ENCODE measurements around the gene HDHD3.
"Not testable (repeated sequence)": the region's sequence is repeated elsewhere in the genome, so short reads cannot be mapped to it uniquely, and the experiment has no call there.

HDHD3 gene

GRCh38 chr9:113372059-113372458, 4.7 kb downstream of the HDHD3 start:
- Histone ChIP-seq H3K27me3 (replicated peaks; ENCODE audit: control insufficient read depth, insufficient read depth, low read length) (no peaks in the 10 kb centered on the region), H3K4me1 (ENCODE audit: control insufficient read depth, insufficient read depth, low read length) (peaks cover 5% of the 10 kb centered on the region), H3K9ac (ENCODE audit: low read length) (no peak overlapping the region), H3K4me3 (ENCODE audit: low read length) (no peak overlapping the region), H3K36me3 (ENCODE audit: control insufficient read depth, insufficient read depth, low read length, severe bottlenecking) (peaks cover 13% of the 10 kb centered on the region), H3K9me3 (ENCODE audit: control insufficient read depth, low read length) (no peaks in the 10 kb centered on the region)
- no peak for DNase-seq (ENCODE audit: low read depth)

GRCh38 chr9:113370806-113371325, 5.9 kb downstream of the HDHD3 start:
- no peaks in the 10 kb centered on the region for H3K9me3 ChIP-seq (ENCODE audit: control insufficient read depth, low read length)
- peaks cover 13% of the 10 kb centered on the region for H3K36me3 ChIP-seq (ENCODE audit: control insufficient read depth, insufficient read depth, low read length, severe bottlenecking)
- peaks cover 11% of the 10 kb centered on the region for H3K4me1 ChIP-seq (ENCODE audit: control insufficient read depth, insufficient read depth, low read length)
- no peak for DNase-seq (ENCODE audit: low read depth)
- no peak overlapping the region for H3K9ac ChIP-seq (ENCODE audit: low read length)
- no peak overlapping the region for H3K4me3 ChIP-seq (ENCODE audit: low read length)
- no peaks in the 10 kb centered on the region for H3K27me3 ChIP-seq (replicated peaks; ENCODE audit: control insufficient read depth, insufficient read depth, low read length)

DNA sequence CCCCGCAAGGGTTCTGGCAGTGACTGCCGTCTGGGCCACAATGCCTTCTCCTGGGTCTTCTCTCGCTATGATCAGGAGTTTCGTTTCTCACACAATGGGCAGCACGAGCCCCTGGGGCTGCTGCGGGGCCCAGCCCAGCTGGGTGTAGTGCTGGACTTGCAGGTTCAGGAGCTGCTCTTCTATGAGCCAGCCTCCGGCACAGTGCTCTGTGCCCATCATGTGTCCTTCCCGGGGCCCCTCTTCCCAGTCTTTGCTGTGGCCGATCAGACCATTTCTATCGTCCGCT, 7.0 kb downstream of the HDHD3 start:
- Histone ChIP-seq H3K9ac (ENCODE audit: low read length) (no peak overlapping the region), H3K9me3 (ENCODE audit: control insufficient read depth, low read length) (no peaks in the 10 kb centered on the region), H3K4me3 (ENCODE audit: low read length) (no peak overlapping the region), H3K36me3 (ENCODE audit: control insufficient read depth, insufficient read depth, low read length, severe bottlenecking) (peaks cover 13% of the 10 kb centered on the region), H3K27me3 (replicated peaks; ENCODE audit: control insufficient read depth, insufficient read depth, low read length) (no peaks in the 10 kb centered on the region), H3K4me1 (ENCODE audit: control insufficient read depth, insufficient read depth, low read length) (peaks cover 12% of the 10 kb centered on the region)
- no peak for DNase-seq (ENCODE audit: low read depth)

GRCh38 chr9:113368982-113369854, 7.6 kb downstream of the HDHD3 start:
- no peaks in the 10 kb centered on the region for H3K9me3 ChIP-seq (ENCODE audit: control insufficient read depth, low read length)
- no peaks in the 10 kb centered on the region for H3K27me3 ChIP-seq (replicated peaks; ENCODE audit: control insufficient read depth, insufficient read depth, low read length)
- no peak overlapping the region for H3K4me3 ChIP-seq (ENCODE audit: low read length)
- no peak overlapping the region for H3K9ac ChIP-seq (ENCODE audit: low read length)
- H3K36me3 ChIP-seq (ENCODE audit: control insufficient read depth, insufficient read depth, low read length, severe bottlenecking) = peaks cover 12% of the 10 kb centered on the region
- no peak for DNase-seq (ENCODE audit: low read depth)
- H3K4me1 ChIP-seq (ENCODE audit: control insufficient read depth, insufficient read depth, low read length) = peaks cover 12% of the 10 kb centered on the region

- no peak overlapping the region for H3K9ac ChIP-seq (ENCODE audit: low read length)
- peaks cover 12% of the 10 kb centered on the region for H3K4me1 ChIP-seq (ENCODE audit: control insufficient read depth, insufficient read depth, low read length)
- DNase-seq (ENCODE audit: low read depth) = no peak
- H3K4me3 ChIP-seq (ENCODE audit: low read length) = no peak overlapping the region
- no peaks in the 10 kb centered on the region for H3K27me3 ChIP-seq (replicated peaks; ENCODE audit: control insufficient read depth, insufficient read depth, low read length)
- H3K9me3 ChIP-seq (ENCODE audit: control insufficient read depth, low read length) = no peaks in the 10 kb centered on the region
- H3K36me3 ChIP-seq (ENCODE audit: control insufficient read depth, insufficient read depth, low read length, severe bottlenecking) = peaks cover 4% of the 10 kb centered on the region
Measured at GRCh38 chr9:113368348-113368981, 8.3 kb downstream of the HDHD3 start.

DNA sequence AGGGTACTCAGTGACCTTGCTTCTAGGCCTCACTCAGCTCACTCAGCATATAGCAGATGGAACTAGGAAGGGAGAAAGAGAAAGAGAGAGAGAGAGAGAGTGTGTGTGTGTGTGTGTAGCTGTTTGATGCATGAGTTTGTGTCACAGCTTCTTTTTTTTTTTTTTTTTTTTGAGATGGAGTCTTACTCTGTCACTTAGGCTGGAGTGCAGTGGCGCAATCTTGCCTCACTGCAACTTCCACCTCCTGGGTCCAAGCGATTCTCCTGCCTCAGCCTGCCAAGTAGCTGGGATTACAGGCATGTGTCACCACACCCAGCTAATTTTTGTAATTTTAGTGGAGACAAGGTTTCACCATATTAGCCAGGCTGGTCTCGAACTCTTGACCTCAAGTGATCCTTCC, 11.1 kb downstream of the HDHD3 start:
- H3K9ac ChIP-seq (ENCODE audit: low read length); DNase-seq (ENCODE audit: low read depth); H3K27me3 ChIP-seq (replicated peaks; ENCODE audit: control insufficient read depth, insufficient read depth, low read length); H3K9me3 ChIP-seq (ENCODE audit: control insufficient read depth, low read length); H3K36me3 ChIP-seq (ENCODE audit: control insufficient read depth, insufficient read depth, low read length, severe bottlenecking); H3K4me3 ChIP-seq (ENCODE audit: low read length): not testable (repeated sequence)
- H3K4me1 ChIP-seq (ENCODE audit: control insufficient read depth, insufficient read depth, low read length) = peaks cover 21% of the 10 kb centered on the region

- H3K36me3 ChIP-seq (ENCODE audit: control insufficient read depth, insufficient read depth, low read length, severe bottlenecking) = no peaks in the 10 kb centered on the region
- no peak for DNase-seq (ENCODE audit: low read depth)
- peaks cover 21% of the 10 kb centered on the region for H3K4me1 ChIP-seq (ENCODE audit: control insufficient read depth, insufficient read depth, low read length)
- H3K27me3 ChIP-seq (replicated peaks; ENCODE audit: control insufficient read depth, insufficient read depth, low read length) = no peaks in the 10 kb centered on the region
- H3K9me3 ChIP-seq (ENCODE audit: control insufficient read depth, low read length) = no peaks in the 10 kb centered on the region
- H3K9ac ChIP-seq (ENCODE audit: low read length) = no peak overlapping the region
- no peak overlapping the region for H3K4me3 ChIP-seq (ENCODE audit: low read length)
Measured at GRCh38 chr9:113364951-113365350, 11.8 kb downstream of the HDHD3 start.

DNA sequence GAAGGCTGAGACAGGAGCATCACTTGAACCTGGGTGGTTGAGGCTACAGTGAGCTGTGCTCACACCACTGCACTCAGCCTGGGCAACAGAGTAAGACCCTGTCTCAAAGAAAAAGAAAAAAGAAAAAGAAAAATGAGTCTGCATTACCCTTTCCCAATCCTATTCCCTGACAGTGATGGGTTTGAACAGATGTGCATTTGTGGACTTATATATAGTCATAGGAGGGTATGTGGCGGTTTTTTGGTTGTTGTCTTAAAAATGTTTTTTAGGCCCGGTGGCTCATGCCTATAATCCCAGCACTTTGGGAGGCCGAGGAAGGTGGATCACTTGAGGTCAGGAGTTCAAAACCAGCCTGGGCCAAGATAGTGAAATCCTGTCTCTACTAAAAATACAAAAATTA, 13.4 kb downstream of the HDHD3 start:
- DNase-seq (ENCODE audit: low read depth) = no peak
- no peaks in the 10 kb centered on the region for H3K9me3 ChIP-seq (ENCODE audit: control insufficient read depth, low read length)
- H3K27me3 ChIP-seq (replicated peaks; ENCODE audit: control insufficient read depth, insufficient read depth, low read length) = peaks cover 9% of the 10 kb centered on the region
- H3K4me1 ChIP-seq (ENCODE audit: control insufficient read depth, insufficient read depth, low read length) = peaks cover 21% of the 10 kb centered on the region
- no peak overlapping the region for H3K4me3 ChIP-seq (ENCODE audit: low read length)
- no peaks in the 10 kb centered on the region for H3K36me3 ChIP-seq (ENCODE audit: control insufficient read depth, insufficient read depth, low read length, severe bottlenecking)
- no peak overlapping the region for H3K9ac ChIP-seq (ENCODE audit: low read length)

- Histone ChIP-seq H3K9me3 (ENCODE audit: control insufficient read depth, low read length) (no peaks in the 10 kb centered on the region), H3K27me3 (replicated peaks; ENCODE audit: control insufficient read depth, insufficient read depth, low read length) (peaks cover 16% of the 10 kb centered on the region), H3K36me3 (ENCODE audit: control insufficient read depth, insufficient read depth, low read length, severe bottlenecking) (no peaks in the 10 kb centered on the region), H3K9ac (ENCODE audit: low read length) (no peak overlapping the region), H3K4me3 (ENCODE audit: low read length) (no peak overlapping the region), H3K4me1 (ENCODE audit: control insufficient read depth, insufficient read depth, low read length) (peaks cover 21% of the 10 kb centered on the region)
- DNase-seq (ENCODE audit: low read depth) = peak; percentile 55
Measured at GRCh38 chr9:113361304-113362018, 15.3 kb downstream of the HDHD3 start.

DNA sequence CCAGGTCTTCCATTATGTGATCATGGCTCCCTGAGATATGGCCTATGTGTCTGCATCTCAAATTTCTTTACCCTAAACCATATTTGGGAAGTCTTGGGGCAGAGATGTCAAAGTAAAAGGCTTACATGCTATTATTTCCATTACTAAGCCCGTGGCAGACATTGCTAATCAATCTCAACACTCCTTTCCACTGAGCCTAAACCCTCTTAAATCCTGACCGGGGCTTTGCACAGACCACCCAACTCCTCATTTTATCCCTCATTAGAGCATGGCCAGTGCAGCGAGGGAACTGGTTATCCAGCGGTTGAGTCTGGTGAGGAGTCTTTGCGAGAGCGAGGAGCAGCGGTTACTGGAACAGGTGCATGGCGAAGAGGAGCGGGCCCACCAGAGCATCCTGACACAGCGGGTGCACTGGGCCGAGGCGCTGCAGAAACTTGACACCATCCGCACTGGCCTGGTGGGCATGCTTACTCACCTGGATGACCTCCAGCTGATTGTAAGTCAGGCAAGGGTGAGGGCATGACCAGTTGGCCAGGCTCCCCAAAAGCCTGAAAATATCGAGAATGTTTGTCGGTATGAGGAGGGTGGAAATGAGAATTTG, 16.4 kb downstream of the HDHD3 start:
- H3K9me3 ChIP-seq (ENCODE audit: control insufficient read depth, low read length) = no peaks in the 10 kb centered on the region
- no peaks in the 10 kb centered on the region for H3K36me3 ChIP-seq (ENCODE audit: control insufficient read depth, insufficient read depth, low read length, severe bottlenecking)
- no peak overlapping the region for H3K4me3 ChIP-seq (ENCODE audit: low read length)
- no peak overlapping the region for H3K9ac ChIP-seq (ENCODE audit: low read length)
- peaks cover 12% of the 10 kb centered on the region for H3K4me1 ChIP-seq (ENCODE audit: control insufficient read depth, insufficient read depth, low read length)
- H3K27me3 ChIP-seq (replicated peaks; ENCODE audit: control insufficient read depth, insufficient read depth, low read length) = peaks cover 18% of the 10 kb centered on the region
- no peak for DNase-seq (ENCODE audit: low read depth)

- Histone ChIP-seq H3K27me3 (replicated peaks; ENCODE audit: control insufficient read depth, insufficient read depth, low read length) (peaks cover 28% of the 10 kb centered on the region), H3K4me1 (ENCODE audit: control insufficient read depth, insufficient read depth, low read length) (peaks cover 9% of the 10 kb centered on the region), H3K36me3 (ENCODE audit: control insufficient read depth, insufficient read depth, low read length, severe bottlenecking) (no peaks in the 10 kb centered on the region), H3K4me3 (ENCODE audit: low read length) (no peak overlapping the region), H3K9me3 (ENCODE audit: control insufficient read depth, low read length) (no peaks in the 10 kb centered on the region), H3K9ac (ENCODE audit: low read length) (no peak overlapping the region)
- no peak for DNase-seq (ENCODE audit: low read depth)
Measured at GRCh38 chr9:113359385-113359784, 17.4 kb downstream of the HDHD3 start.

All from adipocyte (in vitro differentiated cells).